GM21576 (cell line): ENCODE results near the gene GPC4.

Experiments used
- ATAC-seq: cut with Tn5 transposase; IDR thresholded peaks from one replicate; pipeline ENCODE4 v1.9.1; 2021; ENCODE audit warnings: mild to moderate bottlenecking, moderate library complexity; ENCODE audit not compliant: unreplicated experiment

GPC4 gene

GRCh38 chrX:133415276-133416105 lies at the start of gene GPC4:
GPC4 (minus strand) TSS chrX:133415489; CDS start chrX:133414965, 524 bp downstream.
- ATAC-seq = no peak

GRCh38 chrX:133461231-133461630 lies 45.9 kb upstream of the GPC4 start:
- ATAC-seq = no peak

- no peak for ATAC-seq
Measured at GRCh38 chrX:133454924-133455323, 39.6 kb upstream of the GPC4 start.

- ATAC-seq = no peak
Measured at GRCh38 chrX:133454491-133454914, 39.2 kb upstream of the GPC4 start.

- no peak for ATAC-seq
Measured at GRCh38 chrX:133448512-133449076, 33.3 kb upstream of the GPC4 start.

GRCh38 chrX:133444952-133445831 lies 29.9 kb upstream of the GPC4 start:
- no peak for ATAC-seq

- ATAC-seq = no peak
Measured at GRCh38 chrX:133444196-133444595, 28.9 kb upstream of the GPC4 start.

- ATAC-seq = no peak
Measured at GRCh38 chrX:133440797-133441163, 25.5 kb upstream of the GPC4 start.

GRCh38 chrX:133440081-133440796 lies 24.9 kb upstream of the GPC4 start:
- no peak for ATAC-seq

GRCh38 chrX:133437766-133438165 lies 22.5 kb upstream of the GPC4 start:
- ATAC-seq = no peak

GRCh38 chrX:133437356-133437755 lies 22.1 kb upstream of the GPC4 start:
- no peak for ATAC-seq

- ATAC-seq = no peak
Measured at GRCh38 chrX:133435544-133436124, 20.3 kb upstream of the GPC4 start.

GRCh38 chrX:133434197-133434820 lies 19.0 kb upstream of the GPC4 start:
- no peak for ATAC-seq

GRCh38 chrX:133419911-133420310 lies 4.6 kb upstream of the GPC4 start:
- no peak for ATAC-seq

- no peak for ATAC-seq
Measured at GRCh38 chrX:133418588-133418987, 3.3 kb upstream of the GPC4 start.

GRCh38 chrX:133417364-133417763 lies 2.1 kb upstream of the GPC4 start:
- no peak for ATAC-seq

- no peak for ATAC-seq
Measured at GRCh38 chrX:133414406-133415275, 648 bp downstream of the GPC4 start.

- ATAC-seq = no peak
Measured at GRCh38 chrX:133413218-133413925, 1.9 kb downstream of the GPC4 start.

- ATAC-seq = no peak
Measured at GRCh38 chrX:133412665-133413064, 2.6 kb downstream of the GPC4 start.
